Heart left ventricle (tissue), 16 donors: ENCODE data around the gene SLC35G2. TPM values are rescaled to one million over a fixed set of nuclear protein-coding genes. Genes with fewer than 3 reads are reported as not detected.

ENCODE experiments used
- ATAC-seq, 4 donors: fragments of 200-7000 bp; cut with Tn5 transposase; one replicate each; pipeline ENCODE4 v1.9.1; 2020 to 2022; ENCODE audit warnings: moderate library complexity in 4 of 4, mild to moderate bottlenecking in 3 of 4, moderate number of reproducible peaks in 1 of 4
- DNase-seq, 5 donors: peaks; one replicate each; pipeline ENCODE4 v3.0.0-alpha.2; 2020
- H3K27ac ChIP-seq, 12 donors: fragments of 200-600 bp; sonication (generic) in 4 of 12; one replicate each; pipeline versions ENCODE4 v1.5.0 to v1.8.0; 2016 to 2022; ENCODE audit warnings: mild to moderate bottlenecking in 2 of 12
- H3K27me3 ChIP-seq, 9 donors: fragments of 200-600 bp; sonication (generic) in 2 of 9; one replicate each; pipeline versions ENCODE4 v1.5.1 to v1.8.0; 2016 to 2022; ENCODE audit warnings: mild to moderate bottlenecking in 3 of 9
- H3K36me3 ChIP-seq, 9 donors: fragments of 200-600 bp; sonication (generic) in 2 of 9; one replicate each; pipeline versions ENCODE4 v1.5.0 to v1.8.0; 2018 to 2022; ENCODE audit warnings: mild to moderate bottlenecking in 2 of 9
- H3K4me1 ChIP-seq, 12 donors: fragments of 200-600 bp; sonication (generic) in 4 of 12; one replicate each; pipeline versions ENCODE4 v1.5.0 to v1.8.0; 2016 to 2022; ENCODE audit warnings: mild to moderate bottlenecking in 3 of 12
- H3K4me3 ChIP-seq, 12 donors: fragments of 200-600 bp; sonication (generic) in 4 of 12; one replicate each; pipeline versions ENCODE4 v1.5.0 to v1.8.0; 2017 to 2022; ENCODE audit warnings: mild to moderate bottlenecking in 9 of 12, moderate library complexity in 4 of 12
- H3K9me3 ChIP-seq, 12 donors: fragments of 200-600 bp; sonication (generic) in 4 of 12; one replicate each; pipeline versions ENCODE4 v1.5.0 to v1.8.0; 2016 to 2022; ENCODE audit warnings: mild to moderate bottlenecking in 1 of 12
- CTCF ChIP-seq, 12 donors: fragments of 200-600 bp; sonication (generic) in 4 of 12; IDR thresholded peaks; one replicate each; pipeline versions ENCODE4 v1.5.0 to v1.8.0; 2018 to 2022; ENCODE audit warnings: antibody characterized with exemption in 12 of 12, mild to moderate bottlenecking in 5 of 12
- POLR2A ChIP-seq, 2 donors: fragments of 450-650 bp; IDR thresholded peaks; one replicate each; pipeline ENCODE4 v1.6.1; 2017; ENCODE audit warnings: antibody characterized with exemption in 2 of 2, mild to moderate bottlenecking in 2 of 2, moderate library complexity in 2 of 2
- WGBS, 4 donors: extraction: QIAGEN DNeasy Blood & Tissue Kit in 2 of 4; methylation state at CpG; one replicate each; pipeline versions ENCODE4 v1.1.5 to v1.1.7; 2013 to 2018; 5-methylcytosine and 5-hydroxymethylcytosine counted together
- intact Hi-C, 10 donors: fragments of 100-400 bp; cut with DNase I; formaldehyde crosslinking; loops; one replicate each; pipeline versions ENCODE4 v1.11.1 to v1.14.2; 2022
- polyA plus RNA-seq, 2 donors: library from polyadenylated mRNA; stranded (reverse); fragments of 200-250 nt; gene quantifications; one replicate each; pipeline ENCODE4 v1.2.3, GENCODE V29; 2013
- total RNA-seq, 9 donors: library from RNA; depleted of rRNA in 2 of 9; stranded (reverse); fragments of >200 nt in 2 of 9; fragmentation: NEBNext Ultra II Directional in 3 of 9; extraction: Animal tissue kit (Norgen Biotek cat#: 25700) in 3 of 9; gene quantifications; one replicate each; pipeline versions ENCODE4 v1.1.0 to v1.2.4, GENCODE V29; 2016 to 2023
- donor health status: ischemic (EF 13 %, LVEDD 7.1; RV severe dilation, severe dysfunction).
- donor health status: healthy with polysubstance abuse.
- donor health status: DM: no; HTN: yes; CAD: no.
- donor health status: DM: no; HTN: no; CAD: no.
- donor health status: ischemic (EF 25% LVEDD 6.9; RV normal size, moderate dysfunction).
- donor health status: ischemic (EF 25% LVEDD 5.7; RV mildly dilated, moderate dysfunction).
- donor health status: healthy.
- donor health status: DM: yes; HTN: yes; CAD: no.
- donor health status: ischemic (EF 35%, LVEDD 5.7; RV mildly dilated, moderate dysfunction).
- donor health status: nonischemic (EF 11% LVEDD 7.7; RV severe dilation, severe dysfunction).
- donor health status: DM: yes; HTN: yes; CAD: no.
- donor health status: PGD.
- donor health status: ischemic (EF 29% LVEDD 5.4; RV normal size, mild dysfunction).
- donor health status: nonischemic (EF 23%, LVEDD 6.1; RV moderate dilation, normal function).

Gene SLC35G2
- total and polyA plus RNA-seq, 11 donors, result 1.0 to 5.3 (median 3.5) TPM

DNA sequence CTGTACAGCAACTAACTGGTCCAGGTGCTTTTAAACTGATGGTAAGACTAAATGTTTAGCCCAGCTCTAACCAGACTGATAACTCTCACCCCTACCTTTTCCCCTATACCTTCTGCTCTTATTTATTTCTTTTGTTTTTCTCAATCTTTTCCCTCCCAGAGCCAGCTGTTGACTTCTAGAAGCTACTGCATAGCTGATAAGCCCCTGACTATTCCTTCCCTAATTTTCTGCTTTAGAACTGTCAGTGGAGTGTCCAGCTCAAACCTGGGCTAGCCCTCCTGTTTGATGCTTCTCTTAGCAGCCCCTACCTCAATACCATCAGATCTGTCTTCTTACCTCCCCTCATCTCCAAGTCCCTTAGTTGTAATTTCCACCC, 20.6 kb downstream of the SLC35G2 start:
- ATAC-seq, result no peak
- intact Hi-C loops, result no loop called here
- peak overlapping the region in 6 of 12 donors; percentile 4 to 40 (median 20) for H3K27ac ChIP-seq
- no peaks in the 10 kb centered on the region for H3K9me3 ChIP-seq
- no peak for TF ChIP-seq CTCF (IDR thresholded peaks at IDR 0.05)
- no peak for TF ChIP-seq POLR2A (IDR thresholded peaks at IDR 0.05)
- no peak overlapping the region for H3K4me3 ChIP-seq
- peaks cover 0 to 50% (median 30%) of the 10 kb centered on the region in 12 donors for H3K4me1 ChIP-seq
- no peaks in the 10 kb centered on the region for H3K27me3 ChIP-seq
- peaks cover 0 to 18% (median 0%) of the 10 kb centered on the region in 9 donors for H3K36me3 ChIP-seq
- DNase-seq, result no peak

DNA sequence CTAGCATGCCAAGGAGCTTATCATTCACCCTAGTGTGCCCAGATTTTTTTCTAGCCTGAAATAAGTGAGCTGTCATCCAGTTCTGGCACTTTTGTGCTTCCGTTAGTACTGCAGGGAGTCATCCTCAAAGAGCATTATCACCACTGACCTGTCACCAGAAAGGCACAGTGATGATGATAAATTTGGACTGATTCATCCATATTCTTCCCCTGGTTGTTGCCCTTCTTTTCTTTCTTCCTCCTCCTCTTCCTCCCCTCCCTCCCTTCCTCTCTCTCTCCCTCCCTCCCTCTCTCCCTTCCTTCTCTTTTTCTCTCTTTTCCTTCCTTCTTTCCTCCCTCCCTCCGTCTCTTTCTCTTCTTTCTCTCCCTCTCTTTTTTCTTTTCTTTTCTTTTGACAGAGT, 21.3 kb downstream of the SLC35G2 start:
- no peak for ATAC-seq
- whole genome bisulfite sequencing, 4 donors, result 71 to 86% (median 75%) methylated on average over 2 of the region's 2 CpGs
- no peak for DNase-seq
- Histone ChIP-seq H3K27me3 (no peaks in the 10 kb centered on the region), H3K27ac (peak overlapping the region in 1 of 12 donors; percentile 21), H3K4me3 (no peak overlapping the region), H3K9me3 (no peaks in the 10 kb centered on the region), H3K36me3 (peaks cover 0 to 21% (median 0%) of the 10 kb centered on the region in 9 donors), H3K4me1 (peaks cover 0 to 44% (median 29%) of the 10 kb centered on the region in 12 donors)
- intact Hi-C loops, result loop anchor here in 1 of 10 donors (2.0 kb wide), 1 partner anchor 15 kb away; no protein-coding TSS in a partner anchor
- TF ChIP-seq CTCF (IDR thresholded peaks at IDR 0.05) (no peak), POLR2A (IDR thresholded peaks at IDR 0.05) (no peak)

GRCh38 chr3:136842294-136842693, 23.4 kb downstream of the SLC35G2 start:
- Histone ChIP-seq H3K27ac (no peak overlapping the region), H3K9me3 (no peaks in the 10 kb centered on the region), H3K4me1 (peaks cover 0 to 25% (median 17%) of the 10 kb centered on the region in 12 donors), H3K27me3 (no peaks in the 10 kb centered on the region), H3K4me3 (no peak overlapping the region), H3K36me3 (peaks cover 0 to 28% (median 0%) of the 10 kb centered on the region in 9 donors)
- no peak for DNase-seq
- intact Hi-C loops, result no loop called here
- TF ChIP-seq CTCF (IDR thresholded peaks at IDR 0.05) (no peak), POLR2A (IDR thresholded peaks at IDR 0.05) (no peak)
- no peak for ATAC-seq
- WGBS, 4 donors, result 90 to 94% (median 93%) methylated on average over 1 of the region's 1 CpG

- WGBS, 4 donors, result 71 to 88% (median 83%) methylated on average over 1 of the region's 1 CpG
- no peak overlapping the region for H3K27ac ChIP-seq
These were observed 25.8 kb downstream of the SLC35G2 start for GRCh38 chr3:136844724-136845123.

More at GRCh38 chr3:136844724-136845123, 25.8 kb downstream of the SLC35G2 start:
- Histone ChIP-seq H3K36me3 (peaks cover 0 to 28% (median 0%) of the 10 kb centered on the region in 9 donors), H3K9me3 (no peaks in the 10 kb centered on the region), H3K4me3 (no peak overlapping the region), H3K4me1 (peaks cover 0 to 8% (median 3%) of the 10 kb centered on the region in 12 donors), H3K27me3 (no peaks in the 10 kb centered on the region)
- intact Hi-C loops, result no loop called here
- ATAC-seq (no peak), DNase-seq (no peak)
- TF ChIP-seq CTCF (IDR thresholded peaks at IDR 0.05) (no peak), POLR2A (IDR thresholded peaks at IDR 0.05) (no peak)
